Fibroblast of lung (primary cell): ENCODE measurements around the gene PDIA2.

Experiments
- CTCF ChIP-seq, 2 donors: IDR thresholded peaks in 1 of 2; conservative IDR thresholded peaks in 1 of 2; 1 replicate in 1 of 2; 2 replicates in 1 of 2; pipeline ENCODE4 v1.5.1; 2011 to 2012; ENCODE audit warnings: low read length in 2 of 2, control low read depth in 1 of 2, inconsistent platforms in 1 of 2, low read depth in 1 of 2, mild to moderate bottlenecking in 1 of 2
- EZH2 ChIP-seq: IDR thresholded peaks from 2 replicates; pipeline ENCODE4 v1.5.1; 2012; ENCODE audit warnings: low read length, control low read depth, mild to moderate bottlenecking; ENCODE audit errors: missing control alignments

GRCh38 chr16:259226-259625, 23.7 kb upstream of the PDIA2 start:
- TF ChIP-seq CTCF (conservative IDR thresholded peaks at IDR 0.05 in 1 of 2, IDR thresholded peaks at IDR 0.05 in 1 of 2; ENCODE audit: low read depth in 1 of 2, low read length in 2 of 2) (no peak), EZH2 (no peak)
